Kasumi-1 (cell line): ENCODE results near the gene ANKFY1.

Experiments used
- DNase-seq, 2 experiments: peaks; one replicate each; lab custom pipeline; 2025; lab: John Stamatoyannopoulos, UW

Gene ANKFY1

DNA sequence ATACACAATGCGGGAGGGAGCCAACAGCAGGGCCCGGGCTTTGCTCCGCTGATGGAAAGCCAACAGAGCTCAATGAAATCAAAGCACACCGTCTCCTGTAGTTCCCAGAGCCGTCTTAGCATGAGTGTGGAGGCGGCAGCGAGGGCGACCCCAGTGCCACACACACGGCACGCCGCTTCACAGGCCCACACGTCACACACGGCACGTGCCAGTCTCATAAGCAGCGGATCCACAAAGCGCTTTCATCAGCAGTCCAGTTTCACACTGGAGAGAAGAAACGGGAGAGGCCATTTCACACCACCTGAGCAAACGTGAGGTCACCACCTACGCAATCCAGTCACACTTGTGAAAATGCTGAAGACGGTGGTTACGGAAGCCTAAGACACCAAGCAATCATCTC is 86.0 kb downstream of the ANKFY1 start:
- no peak for DNase-seq

DNA sequence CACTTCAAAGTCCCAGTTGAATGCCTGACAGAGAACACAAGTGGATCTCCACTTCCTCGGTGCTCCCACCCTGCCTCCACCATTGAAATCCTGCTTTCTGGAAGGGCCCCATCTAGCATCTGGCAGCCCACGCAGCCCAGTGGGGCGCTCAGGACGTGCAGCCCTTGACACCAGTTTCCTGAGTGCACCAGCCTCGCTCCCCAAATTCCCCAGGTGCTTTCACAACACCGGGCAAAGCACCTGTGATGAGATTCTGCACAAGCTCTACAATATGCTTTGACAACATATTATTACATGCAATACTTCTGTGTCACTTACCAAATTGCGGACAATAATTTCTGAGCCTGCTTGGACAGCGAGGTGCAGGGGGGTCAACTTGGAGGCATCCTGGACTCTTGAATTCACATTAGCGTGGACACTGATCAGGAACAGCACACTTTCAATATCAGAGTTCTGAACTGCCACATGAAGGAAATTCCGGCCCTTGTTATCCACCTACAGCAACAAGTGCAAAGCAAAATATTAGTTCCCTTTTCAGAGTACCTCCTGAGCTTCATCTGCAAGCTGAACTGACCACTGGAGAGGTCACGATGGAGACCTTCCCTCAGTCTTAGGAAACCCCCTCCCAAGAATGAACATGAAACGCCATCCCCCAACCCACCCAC is 86.8 kb downstream of the ANKFY1 start:
- no peak for DNase-seq

DNA sequence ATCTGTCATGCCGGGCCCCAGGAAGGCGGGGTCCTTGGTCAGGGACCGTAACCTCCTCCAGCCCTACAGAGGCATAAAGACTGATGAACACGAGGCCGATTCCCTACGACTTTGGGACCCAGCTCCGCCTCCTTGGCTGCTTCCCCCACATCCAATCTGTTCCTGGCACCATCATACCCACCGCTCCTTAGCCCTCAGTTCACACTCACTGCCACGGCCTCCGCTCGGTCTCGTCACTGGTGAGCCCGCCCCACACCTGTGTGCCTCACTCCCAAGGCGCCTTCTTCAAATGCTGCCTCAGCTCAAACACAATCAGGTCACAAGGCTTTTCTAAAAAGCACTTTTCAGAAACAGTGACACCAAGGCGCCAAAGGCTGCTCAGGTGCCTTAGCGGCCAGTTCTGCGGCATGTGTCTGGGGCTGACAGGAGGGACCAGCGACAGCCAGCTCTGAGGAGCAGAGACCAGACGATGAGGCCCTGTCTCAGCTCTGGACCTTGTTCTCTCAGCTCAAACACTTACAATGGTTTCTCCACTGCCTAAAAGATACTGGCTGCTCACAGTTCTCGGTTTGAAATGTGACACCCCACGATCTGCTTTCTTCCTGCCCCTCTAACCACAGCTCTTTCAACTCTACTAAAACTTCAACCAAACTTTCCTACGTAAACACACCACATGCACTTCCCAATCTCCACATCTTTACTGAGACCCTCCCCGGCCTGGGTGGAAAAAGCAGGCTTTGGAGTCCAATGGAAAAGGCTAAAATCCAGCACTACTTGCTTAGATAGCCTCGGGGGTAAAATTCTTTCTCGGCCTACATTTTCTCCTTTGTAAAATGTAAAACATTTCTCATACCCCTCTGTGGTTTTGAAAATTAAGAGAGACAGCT is 87.6 kb downstream of the ANKFY1 start:
- DNase-seq, result peak; percentile 56 to 66

DNA sequence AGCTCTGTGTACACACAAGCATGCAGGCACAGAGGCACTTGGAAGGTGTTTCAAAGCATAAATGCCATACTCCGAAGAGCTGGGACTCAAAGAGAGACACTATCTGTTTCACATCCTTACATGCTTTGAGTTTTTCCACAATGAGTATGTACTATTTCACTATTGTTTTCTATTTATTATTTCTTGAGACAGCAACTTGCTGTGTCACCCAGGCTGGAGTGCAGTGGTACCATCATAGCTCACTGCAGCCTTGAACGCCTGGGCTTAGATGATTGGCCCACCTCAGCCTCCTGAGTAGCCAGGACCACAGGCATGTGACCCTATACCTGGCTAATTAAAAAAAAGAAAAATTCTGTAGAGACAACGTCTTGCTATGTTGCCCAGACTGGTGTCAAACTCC is 89.2 kb downstream of the ANKFY1 start:
- DNase-seq, result no peak

DNA sequence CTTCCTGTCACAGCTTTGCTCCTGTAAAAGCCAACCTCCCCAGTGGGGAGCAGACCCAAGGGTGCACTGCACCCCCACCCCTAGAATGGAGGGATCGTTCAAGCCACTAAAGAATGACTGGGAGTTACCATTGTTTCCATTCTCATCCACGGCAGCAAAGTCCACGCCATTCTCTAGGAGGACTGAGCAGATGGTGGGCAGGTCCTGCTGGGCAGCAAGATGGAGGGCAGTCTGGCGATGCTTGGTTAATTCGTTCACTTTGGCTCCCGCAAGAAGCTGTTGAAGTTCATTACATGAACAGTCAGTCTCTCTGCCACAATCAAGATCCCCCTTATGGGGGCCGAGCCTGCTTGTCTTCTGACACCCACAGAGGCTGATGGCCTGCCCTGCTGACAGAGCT is 90.0 kb downstream of the ANKFY1 start:
- DNase-seq, result no peak

DNA sequence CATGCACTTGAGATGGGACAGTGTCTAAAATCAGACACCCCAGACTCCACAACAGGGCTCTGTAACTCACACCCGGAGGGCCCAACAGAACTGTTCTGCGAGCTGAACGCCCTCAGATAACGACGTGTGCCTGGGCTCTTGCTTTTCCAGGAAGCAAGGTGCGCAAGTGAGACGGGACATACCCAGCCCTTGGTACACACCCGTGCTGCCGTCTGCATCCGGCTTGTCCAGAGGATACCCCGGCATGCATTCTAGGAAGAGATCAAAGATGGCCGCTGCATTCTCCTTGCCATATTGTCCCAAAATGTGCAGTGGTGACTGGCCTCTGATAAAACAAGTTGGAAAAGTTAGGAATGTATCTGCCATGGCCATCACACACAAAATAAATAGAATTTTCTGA is 91.4 kb downstream of the ANKFY1 start:
- no peak for DNase-seq

DNA sequence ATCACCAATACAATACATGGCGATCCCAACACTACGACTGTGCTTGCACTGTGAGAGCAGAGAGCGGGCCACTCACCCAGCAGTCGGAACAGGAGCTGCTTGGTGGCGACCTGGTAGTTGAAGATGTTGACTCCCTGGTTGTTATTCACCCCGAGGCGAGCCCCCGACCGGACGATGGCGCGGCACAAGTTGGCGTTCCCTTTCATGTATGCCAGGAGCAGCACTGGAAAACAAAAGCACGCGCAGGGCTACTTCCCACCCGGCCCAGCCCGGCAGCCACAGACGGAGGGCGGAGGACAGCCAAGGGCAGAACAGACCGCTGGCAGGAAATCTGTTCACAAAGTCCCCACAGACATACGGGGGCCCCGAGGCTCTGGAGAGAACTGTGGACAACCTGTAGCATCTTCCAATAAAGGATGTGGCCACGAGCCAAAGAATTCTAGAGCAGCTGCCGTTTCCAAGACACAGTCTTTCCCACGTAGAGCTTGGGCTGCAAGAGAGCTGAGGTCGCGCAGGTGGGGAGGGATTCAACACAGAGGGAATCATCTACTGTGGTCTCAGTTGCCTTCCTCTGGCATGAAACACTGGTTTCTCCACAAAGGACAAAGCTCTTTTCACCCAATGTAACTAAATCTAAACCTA is 93.0 kb downstream of the ANKFY1 start:
- no peak for DNase-seq

DNA sequence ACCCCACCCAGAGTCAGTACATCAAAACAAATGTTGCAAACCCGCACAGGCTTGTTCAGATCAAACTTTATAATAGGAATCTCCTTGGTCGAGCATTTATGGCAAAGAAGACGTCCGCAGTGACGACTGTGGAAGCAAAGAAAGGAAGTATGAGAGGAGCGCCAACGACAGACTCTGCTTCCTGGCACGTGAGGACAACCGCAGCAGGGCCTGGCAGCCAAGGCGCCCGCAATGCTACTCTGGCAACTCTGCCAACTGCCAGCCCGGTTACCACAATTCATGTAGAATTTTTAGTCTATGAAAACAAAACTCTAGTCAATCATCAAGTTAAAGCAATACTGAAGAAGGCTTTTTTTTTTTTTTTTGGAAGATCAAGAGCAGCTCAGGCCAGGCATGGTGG is 96.0 kb downstream of the ANKFY1 start:
- DNase-seq, result peak; percentile 66 to 67

DNA sequence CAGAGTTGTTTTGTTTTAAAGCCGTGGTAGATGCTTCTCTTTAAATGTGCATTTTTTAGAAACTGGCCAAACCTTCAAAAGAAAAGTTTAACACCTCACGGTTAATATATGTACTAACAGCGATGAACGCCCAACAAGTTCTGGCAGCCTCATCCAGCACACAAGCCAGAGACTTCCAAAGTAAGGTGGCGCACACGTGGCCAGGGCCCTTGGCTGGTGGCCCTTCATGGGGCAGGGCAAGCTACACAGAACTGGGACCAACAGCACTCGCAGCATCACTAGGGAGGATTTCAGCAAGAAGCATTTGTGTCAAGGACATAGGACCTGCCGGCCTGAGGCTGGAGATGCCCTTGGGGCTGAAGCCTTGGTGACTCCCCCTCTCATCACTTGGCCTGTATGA is 97.4 kb downstream of the ANKFY1 start:
- no peak for DNase-seq

DNA sequence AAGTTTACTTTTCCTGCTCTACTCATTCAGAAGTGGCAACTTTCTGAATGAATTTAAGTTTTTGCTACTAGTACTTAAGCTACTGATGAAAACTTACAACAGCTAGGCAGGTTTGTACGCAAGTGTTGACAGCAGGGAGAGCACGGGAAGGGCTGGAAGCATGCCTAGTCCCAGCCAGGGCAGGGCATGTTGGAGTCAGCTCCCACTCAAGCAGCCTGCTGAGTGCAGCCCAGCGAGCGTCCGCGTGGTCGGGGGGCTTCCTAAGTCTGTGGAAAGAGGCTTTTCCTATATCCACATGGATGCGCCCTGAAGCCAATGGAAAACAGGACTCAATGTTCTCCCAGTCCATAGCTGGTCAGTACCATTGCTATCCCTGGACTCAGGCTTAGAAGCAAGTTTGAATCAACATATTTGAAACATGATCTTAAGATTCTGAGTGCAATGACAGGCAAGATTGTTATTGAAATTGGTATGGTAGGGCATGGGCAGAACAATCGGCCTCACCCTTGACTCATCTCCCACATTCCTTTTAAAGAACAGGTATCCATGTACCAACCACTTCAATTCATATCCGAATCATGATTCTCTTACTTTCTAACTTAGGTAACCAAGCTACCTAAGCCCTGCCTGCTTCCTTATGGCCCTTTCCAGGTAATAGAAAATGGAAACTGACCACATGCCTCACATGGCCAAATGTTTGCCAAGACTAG is 98.3 kb downstream of the ANKFY1 start:
- no peak for DNase-seq

DNA sequence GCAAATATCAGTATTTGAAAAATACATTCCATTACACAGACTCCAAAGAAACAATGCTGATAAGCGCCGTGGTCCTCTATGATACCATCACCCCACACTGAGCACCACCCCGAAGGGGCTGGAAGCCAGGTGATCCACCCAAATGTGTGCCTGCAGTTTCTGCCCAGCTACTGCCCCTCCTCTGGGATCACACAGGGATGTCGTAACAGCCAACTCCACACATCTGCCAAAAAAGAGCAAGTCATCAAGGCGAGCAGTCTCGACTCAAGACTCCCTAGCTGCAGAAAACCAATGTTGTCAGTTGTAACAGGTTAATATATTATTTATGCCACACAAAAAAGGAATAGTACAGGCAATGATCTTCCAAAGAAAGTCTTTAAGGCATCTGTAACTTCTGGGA is 99.8 kb downstream of the ANKFY1 start:
- DNase-seq, result no peak

DNA sequence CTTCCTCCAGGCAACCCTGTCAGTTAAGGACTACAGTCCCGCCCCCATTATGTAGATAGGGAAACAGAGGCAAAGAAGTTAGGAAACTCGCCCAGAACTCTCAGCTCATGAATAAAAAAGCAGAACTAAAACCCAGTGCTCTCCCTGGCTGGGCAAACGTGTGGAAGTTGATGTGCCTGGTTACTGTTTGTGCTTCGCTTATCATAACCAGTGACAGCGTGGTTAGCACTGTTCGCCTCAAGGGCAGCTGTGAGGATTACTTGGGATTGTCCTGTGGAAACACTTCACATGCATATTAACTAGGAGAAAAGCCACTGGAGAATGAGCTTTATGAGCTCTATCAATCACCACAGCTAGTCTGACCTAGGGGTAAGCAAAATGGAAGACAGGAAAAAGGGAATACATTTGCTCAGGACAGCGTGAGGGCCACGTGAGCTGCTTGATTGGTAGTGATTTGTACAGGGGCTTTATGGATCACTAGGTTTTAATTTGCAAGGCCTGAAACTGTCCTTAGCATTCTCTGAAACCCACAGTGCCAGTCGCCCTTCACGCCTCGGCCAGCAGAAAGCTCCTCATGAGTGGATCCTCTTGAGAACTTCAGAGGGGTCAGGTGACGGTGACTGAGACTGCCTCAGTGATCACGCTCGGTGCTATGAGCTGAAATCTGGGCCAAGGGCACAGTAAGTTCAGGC is 100.9 kb downstream of the ANKFY1 start:
- DNase-seq, result peak; percentile 20 to 33

DNA sequence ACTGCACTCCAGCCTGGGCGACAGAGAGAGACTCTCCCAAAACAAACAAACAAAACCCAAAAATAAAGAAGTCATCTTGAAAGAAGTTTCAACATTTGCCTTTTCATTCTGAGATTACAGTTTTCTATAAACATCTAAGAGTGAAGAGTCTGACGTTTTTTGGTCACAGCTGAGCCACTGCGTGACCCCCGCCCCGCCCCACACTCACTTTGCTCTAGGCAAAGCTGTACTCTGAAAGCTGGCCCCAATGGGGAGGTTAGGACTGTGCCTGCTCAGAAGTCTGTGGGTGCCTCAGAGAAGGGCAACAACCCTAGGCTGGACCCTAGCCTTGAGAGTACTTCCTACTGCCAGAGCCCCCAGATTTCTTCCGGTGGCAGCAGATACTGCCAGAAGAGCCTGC is 101.5 kb downstream of the ANKFY1 start:
- no peak for DNase-seq

DNA sequence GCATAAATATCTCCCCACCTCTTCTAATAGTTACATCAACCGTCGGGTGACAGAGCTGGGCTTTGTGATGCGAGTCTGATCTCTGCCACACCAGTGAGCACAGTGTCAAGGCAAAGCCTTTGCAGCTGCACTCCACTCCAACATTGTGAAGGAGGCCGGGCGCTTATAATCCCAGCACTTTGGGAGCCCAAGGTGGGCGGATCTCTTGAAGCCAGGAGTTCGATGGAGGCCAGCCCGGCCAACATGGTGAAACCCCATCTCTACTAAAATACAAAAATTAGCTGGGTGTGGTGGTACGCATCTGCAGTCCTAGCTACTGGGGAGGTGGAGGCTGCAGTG is 101.8 kb downstream of the ANKFY1 start:
- DNase-seq, result no peak

DNA sequence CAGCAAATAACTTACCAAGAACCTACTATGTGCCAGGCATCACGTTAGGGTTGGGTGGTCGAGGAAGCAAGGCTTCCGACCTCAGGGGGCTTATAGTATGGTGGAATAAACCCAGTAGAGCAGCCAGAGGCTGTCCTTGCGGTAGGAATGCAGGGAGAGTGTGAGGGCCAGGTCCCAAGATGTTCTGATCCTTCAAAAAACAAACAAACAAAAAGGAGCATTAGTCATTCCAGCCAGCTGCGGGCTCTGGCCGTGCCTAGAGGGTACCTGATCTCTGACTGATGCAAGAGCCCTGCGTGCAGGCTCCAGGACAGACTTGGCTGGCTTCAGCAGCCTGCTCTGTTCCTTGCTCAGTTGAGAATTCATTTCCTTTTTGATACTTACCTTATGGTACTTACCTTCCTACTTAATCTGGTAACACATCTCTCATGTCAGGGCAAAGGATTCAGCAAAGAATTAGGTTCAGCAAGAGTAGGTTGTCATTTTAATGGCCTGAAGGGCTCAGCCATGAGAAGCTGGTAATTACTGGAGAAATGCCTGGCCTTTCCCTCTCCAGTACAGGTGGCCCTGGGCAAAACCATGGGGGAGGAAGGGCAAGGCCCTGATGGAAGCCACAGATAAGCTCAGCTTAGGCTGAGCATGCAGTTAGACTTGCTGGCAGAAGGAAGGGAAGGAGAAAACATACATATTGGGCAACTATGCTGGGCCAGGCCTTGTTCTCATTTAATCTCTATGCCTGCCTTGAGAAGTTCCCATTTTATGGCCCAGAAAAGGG is 102.4 kb downstream of the ANKFY1 start:
- peak; percentile 29 to 54 for DNase-seq

DNA sequence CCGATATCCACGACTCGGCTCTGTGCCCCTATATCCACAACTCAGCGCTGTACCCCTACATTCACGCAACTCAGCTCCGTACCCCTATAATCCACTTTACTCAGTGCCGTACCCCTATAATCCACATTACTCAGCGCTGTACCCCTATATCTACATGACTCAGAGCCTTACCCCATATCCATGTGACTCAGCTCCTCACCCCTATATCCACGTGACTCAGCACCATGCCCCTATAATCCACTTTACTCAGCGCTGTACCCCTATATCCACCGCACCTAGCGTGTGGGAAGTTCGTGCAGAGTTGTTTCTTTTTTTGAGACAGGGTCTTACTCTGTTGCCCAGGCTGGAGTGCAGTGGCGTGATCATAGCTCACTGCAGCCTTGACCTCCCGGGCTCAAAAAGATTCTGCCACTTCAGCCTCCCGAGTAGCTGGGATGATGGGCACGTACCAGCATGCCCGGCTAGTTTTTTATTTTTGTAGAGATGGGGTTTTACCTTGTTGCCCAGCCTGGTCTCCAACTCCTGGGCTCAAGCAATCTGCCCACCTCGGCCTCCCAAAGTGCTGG is 103.4 kb downstream of the ANKFY1 start:
- DNase-seq, result no peak

DNA sequence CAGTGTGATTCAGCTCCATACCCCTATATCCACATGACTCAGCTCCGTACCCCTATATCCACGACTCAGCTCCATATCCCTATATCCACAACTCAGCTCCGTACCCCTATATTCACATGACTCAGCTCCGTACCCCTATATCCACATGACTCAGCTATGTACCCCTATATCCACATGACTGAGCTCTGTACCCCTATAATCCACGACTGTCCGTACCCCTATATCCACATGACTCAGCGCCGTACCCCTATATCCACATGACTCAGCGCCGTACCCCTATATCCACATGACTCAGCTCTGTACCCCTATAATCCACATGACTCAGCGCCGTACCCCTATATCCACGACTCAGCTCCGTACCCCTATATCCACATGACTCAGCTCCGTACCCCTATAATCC is 104.0 kb downstream of the ANKFY1 start:
- no peak for DNase-seq

DNA sequence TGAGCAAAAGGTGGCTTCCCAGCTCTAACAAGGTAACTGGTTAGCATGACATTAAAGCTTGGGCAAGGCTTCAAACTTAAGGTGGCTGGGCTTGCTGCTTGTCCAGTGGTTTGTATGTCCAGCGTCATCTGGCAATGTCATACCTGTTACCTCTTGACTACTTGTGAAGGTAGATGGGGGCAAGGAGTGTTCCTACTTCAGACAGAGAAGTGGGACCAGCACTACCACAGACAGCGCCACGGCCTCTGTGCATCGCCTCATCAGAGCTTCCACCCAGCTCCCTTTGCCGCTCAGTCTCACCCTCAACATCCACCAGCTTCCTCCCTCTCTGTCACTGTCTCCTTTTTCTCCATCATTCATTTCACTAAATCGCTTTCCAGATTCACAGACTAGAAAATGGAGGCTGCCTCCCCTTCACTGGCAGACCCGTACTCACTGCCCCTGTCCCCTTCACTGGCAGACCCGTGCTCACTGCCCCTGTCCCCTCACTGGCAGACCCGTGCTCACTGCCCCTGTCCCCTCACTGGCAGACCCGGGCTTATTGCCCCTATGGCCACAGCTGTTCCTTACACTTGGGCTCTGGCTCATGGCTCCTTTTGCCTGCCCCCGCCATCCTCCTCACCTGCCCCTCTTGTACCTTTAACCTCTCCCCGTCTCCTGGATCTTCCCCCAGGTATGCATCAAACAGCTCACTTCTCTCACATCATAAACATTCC is 106.0 kb downstream of the ANKFY1 start:
- no peak for DNase-seq

DNA sequence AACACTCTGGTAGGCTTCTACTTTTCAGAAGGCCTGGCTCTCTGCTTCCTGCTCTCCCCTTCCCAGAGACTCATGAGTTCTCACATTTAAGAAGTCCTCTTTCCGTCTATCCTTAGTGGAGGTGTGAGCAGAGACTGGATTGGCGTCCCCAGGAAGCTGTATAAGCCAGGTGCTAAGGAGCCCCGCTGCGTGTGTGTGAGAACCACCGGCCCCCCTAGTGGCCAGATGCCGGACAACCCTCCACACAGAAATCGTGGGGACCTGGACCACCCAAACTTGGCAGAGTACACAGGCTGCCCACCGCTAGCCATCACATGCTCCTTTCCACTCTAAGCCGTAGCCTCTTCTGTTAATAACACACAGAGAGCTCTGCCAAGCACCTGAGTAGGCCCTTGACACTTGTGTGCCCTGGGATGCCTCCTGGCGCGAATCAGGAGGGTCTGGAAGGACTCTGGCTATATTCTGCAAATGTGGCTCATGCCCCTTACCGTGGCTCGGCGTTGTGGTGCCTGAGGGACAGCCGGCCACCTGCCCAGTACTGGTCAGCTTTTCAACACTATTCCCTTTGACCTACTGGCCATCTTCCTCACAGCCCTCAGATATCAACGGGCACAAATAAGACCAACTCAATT is 106.9 kb downstream of the ANKFY1 start:
- DNase-seq, result no peak
